HepG2 (cell line): ENCODE results near the gene HTR2A. TPM values are rescaled to one million over a fixed set of nuclear protein-coding genes. Genes with fewer than 3 reads are reported as not detected.

Source experiments
- ELF1 ChIP-seq: sonication (generic); formaldehyde crosslinking; IDR thresholded peaks from 2 replicates; pipeline ENCODE4 v1.4.0; 2020; ENCODE audit warnings: missing genetic modification reagents
- ELF3 ChIP-seq: IDR thresholded peaks from 2 replicates; pipeline ENCODE4 v1.6.1; 2016; ENCODE audit warnings: missing genetic modification reagents, missing compliant biosample characterization
- FOXA1 ChIP-seq, 2 experiments: fragments of 450-650 bp in 1 of 2; sonication (generic) in 1 of 2; formaldehyde crosslinking in 1 of 2; IDR thresholded peaks; 2 replicates each; pipeline versions ENCODE4 v1.4.0 to v1.6.1; 2016 to 2020; ENCODE audit warnings: missing genetic modification reagents in 1 of 2
- HOXA5 ChIP-seq: sonication (generic); formaldehyde crosslinking; IDR thresholded peaks from 2 replicates; pipeline ENCODE4 v1.4.0; 2020; ENCODE audit warnings: missing genetic modification reagents
- IRF9 ChIP-seq: sonication (generic); formaldehyde crosslinking; IDR thresholded peaks from 2 replicates; pipeline ENCODE4 v1.8.0; 2022; ENCODE audit warnings: missing genetic modification reagents, mild to moderate bottlenecking, borderline replicate concordance
- KIAA2018 ChIP-seq: sonication (generic); formaldehyde crosslinking; IDR thresholded peaks from 2 replicates; pipeline ENCODE4 v1.5.0; 2020; ENCODE audit warnings: mild to moderate bottlenecking, missing genetic modification reagents, borderline replicate concordance
- MYC ChIP-seq: sonication (generic); formaldehyde crosslinking; IDR thresholded peaks from 2 replicates; pipeline ENCODE4 v1.9.0; 2021; ENCODE audit warnings: missing genetic modification reagents, borderline replicate concordance
- NFYB ChIP-seq: sonication (generic); formaldehyde crosslinking; IDR thresholded peaks from 2 replicates; pipeline ENCODE4 v1.4.0; 2020; ENCODE audit warnings: missing genetic modification reagents
- REPIN1 ChIP-seq: sonication (generic); formaldehyde crosslinking; IDR thresholded peaks from 2 replicates; pipeline ENCODE4 v1.8.0; 2022; ENCODE audit warnings: missing genetic modification reagents, low read depth, mild to moderate bottlenecking, borderline replicate concordance
- SIN3B ChIP-seq: fragments of 150-350 bp; IDR thresholded peaks from 2 replicates; pipeline ENCODE4 v1.6.1; 2014; ENCODE audit warnings: low read length
- ZNF24 ChIP-seq: fragments of 450-650 bp; IDR thresholded peaks from 2 replicates; pipeline ENCODE4 v1.6.1; 2017; ENCODE audit warnings: antibody characterized with exemption, mild to moderate bottlenecking
- ZNF616 ChIP-seq: sonication (generic); formaldehyde crosslinking; IDR thresholded peaks from 2 replicates; pipeline ENCODE4 v1.5.0; 2020; ENCODE audit warnings: low read depth, mild to moderate bottlenecking, missing genetic modification reagents
- ZNF720 ChIP-seq: sonication (generic); formaldehyde crosslinking; IDR thresholded peaks from 2 replicates; pipeline ENCODE4 v1.4.0; 2020; ENCODE audit warnings: missing genetic modification reagents
- ZNF766 ChIP-seq: sonication (generic); formaldehyde crosslinking; IDR thresholded peaks from 2 replicates; pipeline ENCODE4 v1.5.0; 2020; ENCODE audit warnings: missing genetic modification reagents, borderline replicate concordance
- polyA plus RNA-seq, 8 experiments: library from polyadenylated mRNA; depleted of rRNA in 3 of 8; stranded (reverse) in 7 of 8; unstranded in 1 of 8; fragments of >200 nt; fragmentation: Illumina TruSeq in 4 of 8; extraction: Trizol in 4 of 8; gene quantifications; 2 replicates each; pipeline versions ENCODE4 v1.2.1 to v1.2.3, GENCODE V29; 2011 to 2016; ENCODE audit warnings: low read depth in 4 of 8, missing spikeins in 1 of 8, mixed read lengths in 1 of 8; ENCODE audit not compliant: insufficient read depth in 1 of 8
- total RNA-seq, 5 experiments: library from RNA; depleted of rRNA; stranded (reverse); fragments of >200 nt; fragmentation: Illumina TruSeq; extraction: Trizol; gene quantifications; 2 replicates each; pipeline ENCODE4 v1.2.3, GENCODE V29; 2016; ENCODE audit warnings: low read depth in 1 of 5
- TF ChIP-seq, protein P1 (sequence below): sonication (generic); formaldehyde crosslinking; conservative IDR thresholded peaks from 2 replicates; pipeline ENCODE4 v1.8.1; 2023; ENCODE audit warnings: missing genetic modification reagents
- TF ChIP-seq, protein P2 (sequence below): fragments of 450-650 bp; IDR thresholded peaks from 2 replicates; pipeline ENCODE4 v1.6.1; 2016

The HTR2A gene
- total and polyA plus RNA-seq, 2 of the 13 experiments (the other 11 are each of a cell fraction or from before 2014, with no cell fraction given), result not detected

- TF ChIP-seq, protein P1, sequence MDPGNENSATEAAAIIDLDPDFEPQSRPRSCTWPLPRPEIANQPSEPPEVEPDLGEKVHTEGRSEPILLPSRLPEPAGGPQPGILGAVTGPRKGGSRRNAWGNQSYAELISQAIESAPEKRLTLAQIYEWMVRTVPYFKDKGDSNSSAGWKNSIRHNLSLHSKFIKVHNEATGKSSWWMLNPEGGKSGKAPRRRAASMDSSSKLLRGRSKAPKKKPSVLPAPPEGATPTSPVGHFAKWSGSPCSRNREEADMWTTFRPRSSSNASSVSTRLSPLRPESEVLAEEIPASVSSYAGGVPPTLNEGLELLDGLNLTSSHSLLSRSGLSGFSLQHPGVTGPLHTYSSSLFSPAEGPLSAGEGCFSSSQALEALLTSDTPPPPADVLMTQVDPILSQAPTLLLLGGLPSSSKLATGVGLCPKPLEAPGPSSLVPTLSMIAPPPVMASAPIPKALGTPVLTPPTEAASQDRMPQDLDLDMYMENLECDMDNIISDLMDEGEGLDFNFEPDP (CRISPR knock-in tag), result no peak
- peak; percentile 89; the same call in 1 of the 2 replicates for TF ChIP-seq MYC (CRISPR knock-in tag)
- peak; percentile 87; the same call in 1 of the 2 replicates for TF ChIP-seq IRF9
- TF ChIP-seq REPIN1 (CRISPR knock-in tag), result peak; percentile 61
- no peak for TF ChIP-seq ZNF24
- TF ChIP-seq, protein P2, sequence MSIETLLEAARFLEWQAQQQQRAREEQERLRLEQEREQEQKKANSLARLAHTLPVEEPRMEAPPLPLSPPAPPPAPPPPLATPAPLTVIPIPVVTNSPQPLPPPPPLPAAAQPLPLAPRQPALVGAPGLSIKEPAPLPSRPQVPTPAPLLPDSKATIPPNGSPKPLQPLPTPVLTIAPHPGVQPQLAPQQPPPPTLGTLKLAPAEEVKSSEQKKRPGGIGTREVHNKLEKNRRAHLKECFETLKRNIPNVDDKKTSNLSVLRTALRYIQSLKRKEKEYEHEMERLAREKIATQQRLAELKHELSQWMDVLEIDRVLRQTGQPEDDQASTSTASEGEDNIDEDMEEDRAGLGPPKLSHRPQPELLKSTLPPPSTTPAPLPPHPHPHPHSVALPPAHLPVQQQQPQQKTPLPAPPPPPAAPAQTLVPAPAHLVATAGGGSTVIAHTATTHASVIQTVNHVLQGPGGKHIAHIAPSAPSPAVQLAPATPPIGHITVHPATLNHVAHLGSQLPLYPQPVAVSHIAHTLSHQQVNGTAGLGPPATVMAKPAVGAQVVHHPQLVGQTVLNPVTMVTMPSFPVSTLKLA, result peak; percentile 55; the same call in 1 of the 2 replicates
- no peak; the same call in 1 of the 2 replicates for TF ChIP-seq ZNF720
- TF ChIP-seq SIN3B, result no peak
- no peak for TF ChIP-seq ELF1 (CRISPR knock-in tag)
- peak; percentile 16; the same call in 1 of the 2 replicates for TF ChIP-seq ELF3 (CRISPR knock-in tag)
- no peak for TF ChIP-seq FOXA1 (IDR thresholded peaks at IDR 0.05)
- TF ChIP-seq FOXA1 (CRISPR knock-in tag; IDR thresholded peaks at IDR 0.05), result 0 out of 2 replicates have a peak, but pooled peaks have one; percentile 6
- TF ChIP-seq ZNF616 (CRISPR knock-in tag), result 0 out of 2 replicates have a peak, but pooled peaks have one; percentile 35
- no peak for TF ChIP-seq KIAA2018 (CRISPR knock-in tag)
- peak; percentile 74 for TF ChIP-seq NFYB (CRISPR knock-in tag)
- TF ChIP-seq ZNF766 (CRISPR knock-in tag), result no peak
- TF ChIP-seq HOXA5 (CRISPR knock-in tag), result peak; percentile 93
These were observed 100.1 kb downstream of the HTR2A start, which contains the start of gene ESD (continued) for GRCh38 chr13:46796515-46797474.
